ENCODE measurements around the gene SELENOO. TPM values are rescaled to one million over a fixed set of nuclear protein-coding genes. Genes with fewer than 3 reads are reported as not detected.
A peak's percentile ranks its signal among the peaks of the same experiment; 100 is the strongest.

SELENOO gene
- polyA plus RNA-seq, 1 of the 3 experiments (the other 2 are of a cell fraction): 26.7 TPM

- TF ChIP-seq, protein P1, sequence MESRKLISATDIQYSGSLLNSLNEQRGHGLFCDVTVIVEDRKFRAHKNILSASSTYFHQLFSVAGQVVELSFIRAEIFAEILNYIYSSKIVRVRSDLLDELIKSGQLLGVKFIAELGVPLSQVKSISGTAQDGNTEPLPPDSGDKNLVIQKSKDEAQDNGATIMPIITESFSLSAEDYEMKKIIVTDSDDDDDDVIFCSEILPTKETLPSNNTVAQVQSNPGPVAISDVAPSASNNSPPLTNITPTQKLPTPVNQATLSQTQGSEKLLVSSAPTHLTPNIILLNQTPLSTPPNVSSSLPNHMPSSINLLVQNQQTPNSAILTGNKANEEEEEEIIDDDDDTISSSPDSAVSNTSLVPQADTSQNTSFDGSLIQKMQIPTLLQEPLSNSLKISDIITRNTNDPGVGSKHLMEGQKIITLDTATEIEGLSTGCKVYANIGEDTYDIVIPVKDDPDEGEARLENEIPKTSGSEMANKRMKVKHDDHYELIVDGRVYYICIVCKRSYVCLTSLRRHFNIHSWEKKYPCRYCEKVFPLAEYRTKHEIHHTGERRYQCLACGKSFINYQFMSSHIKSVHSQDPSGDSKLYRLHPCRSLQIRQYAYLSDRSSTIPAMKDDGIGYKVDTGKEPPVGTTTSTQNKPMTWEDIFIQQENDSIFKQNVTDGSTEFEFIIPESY (IDR thresholded peaks at IDR 0.05; ENCODE audit: borderline replicate concordance, low read depth): no peak
- no peak for TF ChIP-seq RCOR1 (IDR thresholded peaks at IDR 0.05; ENCODE audit: low read length)
- no peak for TF ChIP-seq GABPA (IDR thresholded peaks at IDR 0.05; ENCODE audit: low read depth)
- TF ChIP-seq POLR2AphosphoS5 (IDR thresholded peaks at IDR 0.05; ENCODE audit: low read depth, low read length): no peak
- TF ChIP-seq FOXM1 (IDR thresholded peaks at IDR 0.05; ENCODE audit: low read depth): no peak
- no peak for TF ChIP-seq NFIC (IDR thresholded peaks at IDR 0.05; ENCODE audit: borderline replicate concordance)
- no peak for TF ChIP-seq YY1 (IDR thresholded peaks at IDR 0.05; ENCODE audit: low read depth)
- TF ChIP-seq RXRA (IDR thresholded peaks at IDR 0.05; ENCODE audit: borderline replicate concordance, low read depth): no peak
- TF ChIP-seq, protein P2, sequence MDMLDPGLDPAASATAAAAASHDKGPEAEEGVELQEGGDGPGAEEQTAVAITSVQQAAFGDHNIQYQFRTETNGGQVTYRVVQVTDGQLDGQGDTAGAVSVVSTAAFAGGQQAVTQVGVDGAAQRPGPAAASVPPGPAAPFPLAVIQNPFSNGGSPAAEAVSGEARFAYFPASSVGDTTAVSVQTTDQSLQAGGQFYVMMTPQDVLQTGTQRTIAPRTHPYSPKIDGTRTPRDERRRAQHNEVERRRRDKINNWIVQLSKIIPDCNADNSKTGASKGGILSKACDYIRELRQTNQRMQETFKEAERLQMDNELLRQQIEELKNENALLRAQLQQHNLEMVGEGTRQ (IDR thresholded peaks at IDR 0.05; ENCODE audit: borderline replicate concordance, low read depth, low read length): no peak
- no peak for TF ChIP-seq FOSL2 (IDR thresholded peaks at IDR 0.05; ENCODE audit: borderline replicate concordance, low read depth)
- no peak for TF ChIP-seq NRF1 (IDR thresholded peaks at IDR 0.05; ENCODE audit: low read depth, low read length)
Measured at GRCh38 chr22:50198624-50199017, 2.2 kb upstream of the SELENOO start (continued).

GRCh38 chr22:50199251-50199721 lies 1.5 kb upstream of the SELENOO start:
- Histone ChIP-seq H3F3A (replicated peaks; ENCODE audit: insufficient read depth) (no peaks in the 10 kb centered on the region), H3K36me3 (replicated peaks in 1 of 2; ENCODE audit: control insufficient read depth in 1 of 2, insufficient read depth in 2 of 2, low read length in 1 of 2) (peaks cover 12 to 29% of the 10 kb centered on the region in 2 experiments), H3K4me2 (peak overlapping the region; percentile 90), H4K20me1 (ENCODE audit: insufficient read depth) (peaks cover 6% of the 10 kb centered on the region), H3K27me3 (ENCODE audit: insufficient read depth) (no peaks in the 10 kb centered on the region), H3K27ac (ENCODE audit: low read depth in 2 of 2, low read length in 1 of 2) (no peak overlapping the region), H3K4me1 (ENCODE audit: control insufficient read depth in 1 of 2, insufficient read depth in 2 of 2, low read depth in 1 of 2, low read length in 1 of 2) (peaks cover 0 to 15% of the 10 kb centered on the region in 2 experiments; a peak in 1 of 4 replicates), H2AFZ (ENCODE audit: low read depth) (no peak overlapping the region), H3K9me3 (no peaks in the 10 kb centered on the region), H3K9ac (no peak overlapping the region), H3K79me2 (ENCODE audit: insufficient read depth) (peaks cover 31% of the 10 kb centered on the region), H3K4me3 (ENCODE audit: low read depth in 2 of 2, low read length in 1 of 2) (no peak overlapping the region; a peak in 1 of 4 replicates), H3K9me2 (no peaks in the 10 kb centered on the region)
- no peak for DNase-seq
- TF ChIP-seq POLR2AphosphoS5 (IDR thresholded peaks at IDR 0.05; ENCODE audit: low read depth, low read length) (no peak), ELF1 (IDR thresholded peaks at IDR 0.05) (no peak), CTCF (IDR thresholded peaks at IDR 0.05) (no peak), YY1 (IDR thresholded peaks at IDR 0.05; ENCODE audit: low read depth) (no peak), RFX5 (IDR thresholded peaks at IDR 0.05; ENCODE audit: low read length) (no peak), TCF12 (IDR thresholded peaks at IDR 0.05) (no peak), RCOR1 (IDR thresholded peaks at IDR 0.05; ENCODE audit: low read length) (no peak), EP300 (IDR thresholded peaks at IDR 0.05; ENCODE audit: borderline replicate concordance in 1 of 2, low read depth in 1 of 2, low read length in 1 of 2) (no peak), NFIC (IDR thresholded peaks at IDR 0.05; ENCODE audit: borderline replicate concordance) (no peak), MEF2A (IDR thresholded peaks at IDR 0.05; ENCODE audit: borderline replicate concordance, low read depth) (no peak), GATA2 (CRISPR knock-in tag; IDR thresholded peaks at IDR 0.05) (no peak)
- TF ChIP-seq, protein P2 (IDR thresholded peaks at IDR 0.05; ENCODE audit: borderline replicate concordance, low read depth, low read length): no peak
- TF ChIP-seq, protein P1 (IDR thresholded peaks at IDR 0.05; ENCODE audit: borderline replicate concordance, low read depth): no peak
- 94% methylated on average over 8 of the region's 18 CpGs for WGBS (ENCODE audit: low lambda C conversion rate)
- ChIA-PET CTCF (interaction anchor here (1.7 kb wide), 1 partner anchor 9 kb away, joined by 5 read pairs; no protein-coding TSS in a partner anchor), POLR2A (no interaction called here)
